NCI-H1694 (cell line): ENCODE data around the gene GRM3.

Source experiments
- DNase-seq: peaks from one replicate; lab custom pipeline; 2025; lab: John Stamatoyannopoulos, UW

Gene GRM3

DNA sequence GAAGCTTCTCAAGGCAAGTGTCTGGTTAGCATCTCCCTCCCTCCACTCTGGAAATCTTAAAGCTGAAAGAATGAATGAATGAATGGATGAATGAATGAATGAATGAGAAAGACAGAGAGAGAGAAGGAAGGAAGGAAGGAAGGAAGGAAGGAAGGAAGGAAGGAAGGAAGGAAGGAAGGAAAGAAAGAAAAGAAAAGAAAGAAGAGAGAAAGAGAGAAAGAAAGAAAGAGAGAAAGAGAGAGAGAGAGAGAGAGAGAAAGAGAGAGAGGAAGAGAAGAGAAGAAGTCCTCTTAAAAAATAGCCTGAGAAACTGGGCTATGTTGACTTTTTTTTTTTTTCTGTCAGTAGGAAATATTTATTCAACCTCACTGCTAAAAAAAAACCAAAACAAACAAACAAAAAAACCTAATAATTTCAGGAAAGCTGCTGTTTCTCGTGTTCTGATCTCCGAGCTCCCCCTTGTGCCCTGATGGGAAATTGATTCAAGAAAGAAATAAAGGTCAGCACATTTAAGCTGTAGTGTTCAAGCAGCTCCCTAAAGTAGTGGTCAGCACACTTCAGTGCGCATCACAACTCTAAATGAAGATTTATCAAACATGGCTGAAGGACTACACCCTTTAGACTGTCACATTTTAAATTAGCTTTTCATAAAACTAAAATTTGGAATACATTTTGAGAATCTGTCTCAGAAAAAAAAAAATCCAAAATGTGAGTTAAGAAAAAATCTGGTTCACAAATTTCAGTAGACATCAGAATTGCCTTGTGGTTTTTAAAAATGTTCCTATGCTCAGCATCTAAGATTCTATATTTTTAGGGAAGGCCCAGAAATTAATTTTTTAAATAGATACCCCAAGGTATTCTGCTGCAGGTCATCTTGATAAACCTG, 261.5 kb downstream of the GRM3 start:
- DNase-seq, result peak; percentile 6

- no peak for DNase-seq
Measured at GRCh38 chr7:86908948-86909347, 265.2 kb downstream of the GRM3 start.

- peak; percentile 2 for DNase-seq
Measured at GRCh38 chr7:86911659-86912058, 267.9 kb downstream of the GRM3 start.

- no peak for DNase-seq
Measured at GRCh38 chr7:86913709-86914108, 270.0 kb downstream of the GRM3 start.
